GM18951 (cell line): ENCODE measurements around the gene GAP43.

Experiments used
- POLR2A ChIP-seq: IDR thresholded peaks from 4 replicates; pipeline ENCODE4 v1.6.1; 2011; ENCODE audit warnings: mild to moderate bottlenecking; ENCODE audit not compliant: insufficient read length, insufficient read depth; ENCODE audit errors: extremely low read depth
- in situ Hi-C: fragments of 300-500 bp; cut with MboI; formaldehyde crosslinking; loops from one replicate; pipeline ENCODE4 v1.12.0; 2022; ENCODE audit warnings: low sequenced_read_pairs, mixed read lengths, inconsistent platforms; ENCODE audit not compliant: unreplicated experiment

The GAP43 gene

GRCh38 chr3:115663414-115663813 lies 40.1 kb downstream of the GAP43 start:
- TF ChIP-seq POLR2A: no peak
- in situ Hi-C loops: no loop called here

GRCh38 chr3:115666081-115666480 lies 42.8 kb downstream of the GAP43 start:
- TF ChIP-seq POLR2A: no peak
- in situ Hi-C loops: no loop called here

- no peak for TF ChIP-seq POLR2A
- in situ Hi-C loops: no loop called here
Measured at GRCh38 chr3:115666920-115667737, 43.8 kb downstream of the GAP43 start.

GRCh38 chr3:115667738-115668065 lies 44.4 kb downstream of the GAP43 start:
- in situ Hi-C loops: no loop called here
- no peak for TF ChIP-seq POLR2A

GRCh38 chr3:115670911-115671310 lies 47.6 kb downstream of the GAP43 start:
- in situ Hi-C loops: no loop called here
- no peak for TF ChIP-seq POLR2A

GRCh38 chr3:115671761-115672455 lies 48.6 kb downstream of the GAP43 start:
- TF ChIP-seq POLR2A: no peak
- in situ Hi-C loops: no loop called here

GRCh38 chr3:115673881-115674280 lies 50.6 kb downstream of the GAP43 start:
- no peak for TF ChIP-seq POLR2A

GRCh38 chr3:115676336-115676735 lies 53.0 kb downstream of the GAP43 start:
- TF ChIP-seq POLR2A: no peak
- in situ Hi-C loops: loop anchor here (25.0 kb wide), 1 partner anchor 464 kb away; no protein-coding TSS in a partner anchor

More at GRCh38 chr3:115673881-115674280, 50.6 kb downstream of the GAP43 start:
- in situ Hi-C loops: no loop called here

GRCh38 chr3:115680803-115681345 lies 57.6 kb downstream of the GAP43 start:
- no peak for TF ChIP-seq POLR2A
- in situ Hi-C loops: loop anchor here (25.0 kb wide), 1 partner anchor 469 kb away; no protein-coding TSS in a partner anchor

GRCh38 chr3:115681736-115682135 lies 58.4 kb downstream of the GAP43 start:
- no peak for TF ChIP-seq POLR2A
- in situ Hi-C loops: loop anchor here (25.0 kb wide), 1 partner anchor 469 kb away; no protein-coding TSS in a partner anchor

- in situ Hi-C loops: loop anchor here (25.0 kb wide), 1 partner anchor 471 kb away; no protein-coding TSS in a partner anchor
- no peak for TF ChIP-seq POLR2A
Measured at GRCh38 chr3:115683305-115683704, 60.0 kb downstream of the GAP43 start.

- TF ChIP-seq POLR2A: no peak
- in situ Hi-C loops: loop anchor here (25.0 kb wide), 1 partner anchor 471 kb away; no protein-coding TSS in a partner anchor
Measured at GRCh38 chr3:115683773-115684172, 60.5 kb downstream of the GAP43 start.

GRCh38 chr3:115685097-115685496 lies 61.8 kb downstream of the GAP43 start:
- TF ChIP-seq POLR2A: no peak
- in situ Hi-C loops: loop anchor here (25.0 kb wide), 1 partner anchor 473 kb away; no protein-coding TSS in a partner anchor
